NB4 (cell line): ENCODE data around the gene SUMO3.

Experiments
- MYC ChIP-seq: IDR thresholded peaks from 2 replicates; pipeline ENCODE4 v1.6.1; 2011; ENCODE audit warnings: low read depth, low read length
- POLR2A ChIP-seq: IDR thresholded peaks from 2 replicates; pipeline ENCODE4 v1.6.1; 2011; ENCODE audit warnings: mild to moderate bottlenecking; ENCODE audit not compliant: insufficient read length; ENCODE audit errors: extremely low read depth
- TF ChIP-seq, protein P1 (sequence below): IDR thresholded peaks from one replicate; pipeline ENCODE4 v1.5.1; 2012; ENCODE audit warnings: low read depth, low read length
- TF ChIP-seq, protein P2 (sequence below): IDR thresholded peaks from 2 replicates; pipeline ENCODE4 v1.6.1; 2011; ENCODE audit warnings: low read depth, low read length

- TF ChIP-seq, protein P1, sequence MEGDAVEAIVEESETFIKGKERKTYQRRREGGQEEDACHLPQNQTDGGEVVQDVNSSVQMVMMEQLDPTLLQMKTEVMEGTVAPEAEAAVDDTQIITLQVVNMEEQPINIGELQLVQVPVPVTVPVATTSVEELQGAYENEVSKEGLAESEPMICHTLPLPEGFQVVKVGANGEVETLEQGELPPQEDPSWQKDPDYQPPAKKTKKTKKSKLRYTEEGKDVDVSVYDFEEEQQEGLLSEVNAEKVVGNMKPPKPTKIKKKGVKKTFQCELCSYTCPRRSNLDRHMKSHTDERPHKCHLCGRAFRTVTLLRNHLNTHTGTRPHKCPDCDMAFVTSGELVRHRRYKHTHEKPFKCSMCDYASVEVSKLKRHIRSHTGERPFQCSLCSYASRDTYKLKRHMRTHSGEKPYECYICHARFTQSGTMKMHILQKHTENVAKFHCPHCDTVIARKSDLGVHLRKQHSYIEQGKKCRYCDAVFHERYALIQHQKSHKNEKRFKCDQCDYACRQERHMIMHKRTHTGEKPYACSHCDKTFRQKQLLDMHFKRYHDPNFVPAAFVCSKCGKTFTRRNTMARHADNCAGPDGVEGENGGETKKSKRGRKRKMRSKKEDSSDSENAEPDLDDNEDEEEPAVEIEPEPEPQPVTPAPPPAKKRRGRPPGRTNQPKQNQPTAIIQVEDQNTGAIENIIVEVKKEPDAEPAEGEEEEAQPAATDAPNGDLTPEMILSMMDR = peak; percentile 67
- TF ChIP-seq POLR2A (no peak), MYC (no peak)
- TF ChIP-seq, protein P2, sequence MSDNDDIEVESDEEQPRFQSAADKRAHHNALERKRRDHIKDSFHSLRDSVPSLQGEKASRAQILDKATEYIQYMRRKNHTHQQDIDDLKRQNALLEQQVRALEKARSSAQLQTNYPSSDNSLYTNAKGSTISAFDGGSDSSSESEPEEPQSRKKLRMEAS = no peak
Measured at GRCh38 chr21:44792702-44793591, 24.9 kb downstream of the SUMO3 start.
